GM20000 (cell line): Measurements from ENCODE around the gene RAP1GDS1.
A peak's percentile ranks its signal among the peaks of the same experiment; 100 is the strongest.

Experiments used
- DNase-seq: peaks from one replicate; pipeline ENCODE4 v3.0.0; 2012; ENCODE audit warnings: low spot score
- TF ChIP-seq, protein P1 (sequence below): IDR thresholded peaks from 2 replicates; pipeline ENCODE4 v1.5.1; 2012; ENCODE audit warnings: mild to moderate bottlenecking, control low read depth; ENCODE audit errors: extremely low read depth, missing control alignments

RAP1GDS1 gene

DNA sequence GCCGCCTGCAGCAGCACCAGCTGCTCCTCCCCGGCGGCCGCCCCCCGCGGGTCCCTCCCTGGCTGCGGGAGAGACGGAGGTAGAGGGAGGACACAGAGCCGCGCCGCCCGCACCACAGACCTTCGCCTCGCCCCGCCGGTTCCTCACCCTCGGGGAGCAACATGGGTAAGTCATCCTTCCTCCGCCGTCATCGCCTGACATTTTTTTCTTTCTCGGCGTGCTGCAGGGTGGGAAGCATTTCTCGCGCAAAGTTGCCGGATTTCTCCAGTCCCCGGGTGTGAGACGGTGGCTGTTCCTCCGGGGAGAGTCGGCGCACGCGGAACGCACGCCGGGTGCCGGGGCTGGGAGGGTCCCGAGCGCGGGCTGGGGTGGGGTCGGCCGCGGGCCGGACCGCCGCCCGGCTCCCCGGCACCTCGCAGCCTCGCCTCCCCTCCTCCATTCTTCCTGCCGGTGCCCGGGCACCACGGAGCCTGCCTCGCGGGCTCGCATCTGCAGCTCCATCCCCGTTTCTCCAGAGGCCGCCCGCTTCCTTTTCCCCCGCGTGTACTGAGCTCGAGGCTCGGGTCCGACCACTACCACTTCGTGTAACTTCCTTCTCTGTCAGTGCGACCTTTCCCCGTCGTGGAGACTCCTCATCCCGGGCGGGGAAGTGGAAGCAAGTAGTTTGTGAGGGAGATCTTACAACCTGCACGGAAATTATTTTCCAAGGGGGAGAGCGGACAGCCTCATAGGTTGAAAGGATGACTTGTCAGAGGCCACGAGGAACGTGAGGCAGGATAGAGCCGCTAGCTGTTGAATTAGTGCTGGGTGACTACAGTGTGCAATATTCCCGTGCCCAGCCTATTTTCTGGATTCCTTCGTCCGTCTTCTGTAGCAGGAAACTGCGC lies 464 bp downstream of the RAP1GDS1 start:
- TF ChIP-seq, protein P1, sequence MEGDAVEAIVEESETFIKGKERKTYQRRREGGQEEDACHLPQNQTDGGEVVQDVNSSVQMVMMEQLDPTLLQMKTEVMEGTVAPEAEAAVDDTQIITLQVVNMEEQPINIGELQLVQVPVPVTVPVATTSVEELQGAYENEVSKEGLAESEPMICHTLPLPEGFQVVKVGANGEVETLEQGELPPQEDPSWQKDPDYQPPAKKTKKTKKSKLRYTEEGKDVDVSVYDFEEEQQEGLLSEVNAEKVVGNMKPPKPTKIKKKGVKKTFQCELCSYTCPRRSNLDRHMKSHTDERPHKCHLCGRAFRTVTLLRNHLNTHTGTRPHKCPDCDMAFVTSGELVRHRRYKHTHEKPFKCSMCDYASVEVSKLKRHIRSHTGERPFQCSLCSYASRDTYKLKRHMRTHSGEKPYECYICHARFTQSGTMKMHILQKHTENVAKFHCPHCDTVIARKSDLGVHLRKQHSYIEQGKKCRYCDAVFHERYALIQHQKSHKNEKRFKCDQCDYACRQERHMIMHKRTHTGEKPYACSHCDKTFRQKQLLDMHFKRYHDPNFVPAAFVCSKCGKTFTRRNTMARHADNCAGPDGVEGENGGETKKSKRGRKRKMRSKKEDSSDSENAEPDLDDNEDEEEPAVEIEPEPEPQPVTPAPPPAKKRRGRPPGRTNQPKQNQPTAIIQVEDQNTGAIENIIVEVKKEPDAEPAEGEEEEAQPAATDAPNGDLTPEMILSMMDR: no peak
- peak; percentile 23 for DNase-seq

DNA sequence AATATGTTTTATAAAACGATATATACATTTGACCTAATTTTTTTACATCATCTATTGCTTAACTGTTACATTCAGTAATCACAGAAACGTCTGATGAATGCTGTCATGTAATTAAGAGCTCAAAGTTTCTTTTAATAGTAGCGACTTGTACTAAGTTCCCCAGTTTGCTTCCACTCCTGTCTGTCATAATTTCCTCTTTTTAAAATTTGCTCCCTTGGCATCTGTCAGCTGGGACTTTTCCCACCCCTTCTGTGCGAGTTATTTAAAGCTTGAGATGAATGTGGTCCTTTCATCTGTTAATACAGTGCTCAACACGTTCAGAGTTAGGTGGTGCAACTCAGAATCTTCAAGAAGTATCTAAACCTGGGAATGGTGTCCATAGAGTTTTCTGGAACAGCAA lies 1.2 kb downstream of the RAP1GDS1 start:
- no peak for DNase-seq
- TF ChIP-seq, protein P1: no peak

DNA sequence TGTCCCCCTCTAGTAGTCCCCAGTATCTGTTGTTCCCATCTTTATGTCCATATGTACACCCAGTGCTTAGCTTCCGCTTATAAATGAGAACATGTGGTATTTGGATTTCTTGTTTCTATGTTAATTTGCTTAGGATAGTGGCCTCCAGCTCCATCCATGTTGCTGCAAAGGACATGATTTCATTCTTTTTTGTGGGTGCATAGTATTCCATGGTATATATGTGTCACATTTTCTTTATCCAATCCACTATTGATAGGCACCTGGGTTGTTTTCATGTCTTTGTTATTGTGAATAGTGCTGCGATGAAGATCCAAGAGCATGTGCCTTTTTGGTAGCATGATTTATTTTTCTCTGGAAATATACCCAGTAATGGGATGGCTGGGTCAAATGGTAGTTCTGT lies 6.3 kb downstream of the RAP1GDS1 start:
- DNase-seq: no peak
- TF ChIP-seq, protein P1: no peak

DNA sequence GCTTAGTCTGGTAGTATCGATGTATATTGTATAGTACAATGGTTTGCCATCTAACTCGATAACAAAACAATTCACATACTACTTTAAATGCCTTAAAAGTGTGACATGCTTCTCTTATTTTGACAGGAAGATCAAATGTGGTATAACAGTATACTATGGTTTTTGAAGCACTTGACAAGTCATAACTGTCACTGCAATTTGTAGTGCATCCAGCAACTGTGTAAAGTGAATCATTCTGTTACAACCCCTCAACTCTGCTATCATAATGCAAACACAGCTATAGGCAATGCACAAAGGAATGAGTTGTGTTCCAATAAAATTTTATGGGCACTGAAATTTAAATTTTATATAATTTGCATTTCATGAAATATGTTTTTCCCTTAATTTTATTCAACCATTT lies 14.0 kb downstream of the RAP1GDS1 start:
- DNase-seq: no peak
- TF ChIP-seq, protein P1: no peak

DNA sequence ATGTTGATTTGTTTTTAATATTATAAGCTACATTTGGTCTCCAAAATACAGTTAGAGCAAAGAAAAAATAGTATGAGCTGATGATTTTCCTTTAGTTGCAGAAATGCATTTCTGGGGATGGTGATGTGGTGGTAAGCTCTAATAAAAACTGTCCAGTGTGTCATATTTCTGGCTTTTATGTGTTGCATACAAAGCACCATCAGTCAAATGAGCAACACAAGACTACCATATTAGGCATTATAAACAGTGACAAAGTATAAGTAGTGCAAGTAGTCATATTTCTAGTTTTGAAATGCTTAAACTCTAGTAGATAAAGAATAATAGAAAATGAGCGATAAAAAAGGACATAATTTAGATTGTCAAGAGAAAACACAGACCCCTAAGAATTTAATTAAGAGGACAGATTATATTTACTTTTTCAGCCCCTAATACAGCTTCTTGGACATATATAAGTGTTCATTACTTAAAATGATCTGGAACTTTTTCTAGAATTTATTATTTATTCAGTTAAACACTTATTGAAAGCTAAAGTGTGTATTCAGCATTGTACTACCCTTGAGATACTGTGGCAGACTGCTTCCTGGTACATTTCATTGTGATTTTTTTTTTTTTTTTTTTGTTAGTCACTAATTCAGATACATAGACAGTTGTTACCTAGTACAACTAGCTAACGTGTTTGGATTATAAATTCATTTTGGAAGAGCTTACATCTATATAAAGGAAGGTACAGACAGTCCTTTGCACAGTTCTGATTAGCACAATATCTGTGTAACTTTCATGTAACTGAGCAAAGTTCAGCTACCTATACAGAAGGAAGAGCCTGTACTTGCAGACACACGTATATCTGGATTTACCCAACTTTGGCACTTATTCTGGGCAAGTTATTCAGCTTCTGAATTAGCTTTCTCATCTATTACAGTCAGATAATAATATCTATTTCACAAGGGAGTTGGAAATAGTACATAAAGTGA lies 22.3 kb downstream of the RAP1GDS1 start:
- TF ChIP-seq, protein P1: no peak
- DNase-seq: no peak

DNA sequence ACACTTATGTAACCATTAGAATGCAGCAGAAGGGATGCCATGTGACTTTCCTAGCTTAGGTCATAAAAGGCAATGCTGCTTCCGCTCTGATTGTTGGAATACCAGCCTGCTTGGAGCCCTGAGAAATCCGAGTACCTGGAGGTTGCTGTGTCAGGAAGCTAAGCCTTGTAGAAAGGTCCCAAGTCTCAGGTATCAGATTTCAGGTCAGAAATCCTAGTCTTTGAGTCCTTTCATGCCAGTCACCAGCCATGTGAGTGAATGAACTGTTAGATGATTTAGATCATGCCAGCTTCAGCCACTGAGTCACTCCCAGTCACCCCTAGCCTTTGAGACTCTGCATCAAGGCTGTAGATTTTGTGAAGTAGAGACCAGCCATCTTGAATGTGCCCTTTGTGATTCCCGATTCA lies 23.5 kb downstream of the RAP1GDS1 start:
- TF ChIP-seq, protein P1: no peak
- DNase-seq: no peak

DNA sequence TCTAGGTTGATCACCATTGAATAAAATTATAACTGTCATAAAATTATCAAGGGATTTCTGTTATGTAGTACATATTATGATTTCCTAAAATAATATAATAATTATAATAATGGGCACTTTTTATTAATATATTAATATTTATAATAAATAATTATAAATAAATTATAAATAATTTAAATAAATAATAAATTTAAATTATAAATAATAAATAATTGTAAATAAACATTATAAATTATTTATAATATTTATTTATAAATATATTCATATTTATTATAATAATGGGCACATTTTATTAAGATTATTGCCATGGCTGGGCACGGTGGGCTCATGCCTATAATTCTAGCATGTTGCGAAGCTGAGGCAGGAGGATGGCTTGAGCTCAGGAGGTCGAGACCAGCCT lies 24.5 kb downstream of the RAP1GDS1 start:
- DNase-seq: no peak
- TF ChIP-seq, protein P1: no peak
